NCI-H345 treated with DMSO at 0.1 percent for 48 hours (cell line): ENCODE results near the gene PRKCE.

Experiments
- DNase-seq: peaks from one replicate; lab custom pipeline; 2025; ENCODE audit not compliant: unreplicated experiment; lab: John Stamatoyannopoulos, UW

Gene PRKCE

GRCh38 chr2:45951025-45951727 is 299.7 kb downstream of the PRKCE start:
- no peak for DNase-seq

- DNase-seq, result no peak
Observed at GRCh38 chr2:45952591-45952990, 301.1 kb downstream of the PRKCE start.

DNA sequence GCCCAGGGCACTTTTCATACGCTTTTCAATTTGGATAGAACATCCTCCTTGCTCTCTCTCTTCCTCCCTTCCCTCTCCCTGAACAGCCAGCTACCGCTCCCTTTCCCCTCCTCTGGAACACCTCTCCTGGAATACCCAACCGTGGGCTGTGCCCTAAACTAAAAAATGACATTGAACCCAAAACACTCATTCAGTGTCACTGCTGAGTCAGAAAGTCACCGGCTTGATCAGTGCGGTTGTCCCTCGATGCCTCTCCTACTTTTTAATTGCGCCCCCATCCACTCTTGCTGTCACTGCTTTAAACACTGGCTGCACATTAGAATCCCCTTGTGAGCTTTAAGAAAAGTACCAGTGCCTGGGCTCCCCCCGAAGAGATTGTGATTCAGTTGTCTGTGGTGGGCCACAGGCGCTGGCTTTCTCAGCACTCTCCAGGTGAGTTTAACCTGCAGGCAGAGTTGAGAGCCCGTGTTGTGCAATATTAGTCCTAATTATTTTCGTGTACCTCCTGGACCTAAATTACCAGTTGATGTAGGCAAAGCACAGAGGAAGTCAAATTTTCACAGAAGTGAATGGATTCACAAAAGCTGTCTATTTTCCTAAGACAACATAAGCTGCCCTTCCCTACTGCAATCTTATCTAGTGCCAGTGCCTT is 302.0 kb downstream of the PRKCE start:
- DNase-seq, result no peak

- no peak for DNase-seq
Observed at GRCh38 chr2:45954233-45954850, 302.9 kb downstream of the PRKCE start.

GRCh38 chr2:45957533-45958227 is 306.2 kb downstream of the PRKCE start:
- no peak for DNase-seq

- DNase-seq, result no peak
Observed at GRCh38 chr2:45960057-45960863, 308.8 kb downstream of the PRKCE start.

DNA sequence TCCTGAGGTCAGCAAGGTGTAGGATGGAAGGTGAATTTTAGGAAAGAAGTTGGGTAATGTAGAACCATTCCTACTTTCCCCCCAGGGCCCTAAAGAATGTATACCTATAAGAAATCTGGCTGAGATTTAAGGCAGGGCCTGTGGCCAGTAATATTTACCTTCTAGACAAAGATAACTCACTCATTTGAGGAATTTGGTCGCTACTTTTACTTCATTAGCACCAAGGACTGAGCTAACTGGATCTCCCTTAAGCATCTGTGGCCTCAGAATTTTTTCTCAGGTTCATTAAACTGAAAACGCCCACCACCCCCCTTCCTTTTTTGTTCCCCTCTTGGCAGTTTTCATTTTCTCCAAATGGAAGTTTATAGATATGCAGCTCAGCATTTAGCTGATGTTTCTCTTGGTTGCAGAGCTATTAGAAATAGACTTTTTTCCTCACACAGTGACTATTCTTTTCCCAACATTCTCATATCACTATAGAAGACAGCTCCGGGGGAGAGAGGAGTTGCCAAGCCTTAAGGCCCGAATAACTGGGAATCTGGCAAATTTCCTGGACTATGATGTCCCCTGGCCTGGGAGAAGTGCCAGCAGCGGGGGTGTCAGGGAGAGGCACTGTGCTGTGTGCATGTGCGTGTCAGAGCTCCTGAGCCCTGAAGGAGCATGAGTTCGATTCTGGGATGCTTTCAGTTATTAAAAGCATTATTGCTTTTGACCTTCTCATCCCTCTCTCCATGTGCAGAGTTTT is 310.9 kb downstream of the PRKCE start:
- no peak for DNase-seq

DNA sequence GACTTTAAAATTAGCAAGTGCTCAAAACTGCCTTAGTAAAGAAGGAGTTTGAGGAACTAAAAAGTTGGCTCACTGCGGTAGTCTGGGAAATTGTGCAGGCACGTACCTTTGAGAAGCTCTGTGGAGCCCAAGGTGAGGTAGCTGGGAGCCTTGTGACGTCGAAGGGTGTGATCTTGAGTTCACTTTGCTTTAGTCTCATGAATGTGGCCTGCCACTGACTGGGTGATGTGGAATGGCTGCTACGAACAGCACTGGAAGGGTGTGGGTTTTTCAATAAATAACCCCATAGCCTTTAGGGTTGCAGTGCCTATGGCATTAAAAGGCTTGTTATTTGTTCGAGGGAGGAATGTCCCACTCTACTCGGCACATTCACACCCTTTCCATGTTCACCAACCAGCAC is 312.3 kb downstream of the PRKCE start:
- DNase-seq, result no peak

GRCh38 chr2:45964223-45964841 is 312.9 kb downstream of the PRKCE start:
- peak; percentile 71 for DNase-seq

DNA sequence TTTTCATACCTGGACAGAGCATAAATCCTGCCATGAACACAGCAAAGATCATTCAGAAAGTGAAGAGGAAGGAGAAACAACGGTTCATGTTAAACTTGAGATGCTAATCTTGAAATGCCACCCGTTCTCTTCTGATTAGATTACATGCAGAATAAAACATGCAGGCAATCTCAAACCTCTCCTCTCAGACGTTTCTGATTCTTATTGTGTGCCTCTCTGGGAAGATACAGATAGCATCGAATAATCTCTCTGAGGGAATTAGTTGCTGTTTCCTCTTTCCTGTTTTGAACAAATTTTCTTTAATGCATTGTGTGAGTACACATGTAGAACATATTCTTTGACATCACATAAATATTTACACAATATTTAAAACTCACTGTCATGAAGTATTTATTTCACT is 313.4 kb downstream of the PRKCE start:
- DNase-seq, result no peak

DNA sequence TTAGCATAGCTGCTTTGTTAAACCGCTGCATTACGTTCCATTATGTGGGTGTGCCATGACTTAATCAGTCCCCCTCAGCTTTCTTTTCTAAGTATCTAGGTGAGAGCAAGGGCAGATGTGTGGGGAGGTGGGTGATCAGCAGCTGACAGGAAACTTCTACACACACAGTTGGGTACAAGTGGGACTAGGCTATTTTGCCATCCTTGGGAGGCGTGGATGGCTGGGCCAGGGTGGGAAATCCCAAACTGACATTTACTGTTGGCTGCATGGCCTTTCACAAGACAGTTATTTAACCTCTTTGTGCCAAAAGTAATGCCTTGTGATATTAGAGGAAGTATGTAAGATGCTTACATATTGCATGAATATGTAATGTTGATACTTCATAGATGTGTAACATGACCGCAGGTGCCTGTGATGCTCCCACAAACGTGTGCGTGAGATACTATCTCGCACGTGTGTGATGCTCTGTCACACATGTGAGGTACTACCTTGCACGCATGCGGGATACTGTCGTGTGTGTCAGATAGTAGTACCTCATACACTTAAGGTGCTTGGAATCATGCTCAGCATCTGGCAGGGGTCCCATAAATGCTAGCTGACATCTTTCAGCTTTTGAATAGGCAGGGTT is 314.5 kb downstream of the PRKCE start:
- DNase-seq, result no peak

DNA sequence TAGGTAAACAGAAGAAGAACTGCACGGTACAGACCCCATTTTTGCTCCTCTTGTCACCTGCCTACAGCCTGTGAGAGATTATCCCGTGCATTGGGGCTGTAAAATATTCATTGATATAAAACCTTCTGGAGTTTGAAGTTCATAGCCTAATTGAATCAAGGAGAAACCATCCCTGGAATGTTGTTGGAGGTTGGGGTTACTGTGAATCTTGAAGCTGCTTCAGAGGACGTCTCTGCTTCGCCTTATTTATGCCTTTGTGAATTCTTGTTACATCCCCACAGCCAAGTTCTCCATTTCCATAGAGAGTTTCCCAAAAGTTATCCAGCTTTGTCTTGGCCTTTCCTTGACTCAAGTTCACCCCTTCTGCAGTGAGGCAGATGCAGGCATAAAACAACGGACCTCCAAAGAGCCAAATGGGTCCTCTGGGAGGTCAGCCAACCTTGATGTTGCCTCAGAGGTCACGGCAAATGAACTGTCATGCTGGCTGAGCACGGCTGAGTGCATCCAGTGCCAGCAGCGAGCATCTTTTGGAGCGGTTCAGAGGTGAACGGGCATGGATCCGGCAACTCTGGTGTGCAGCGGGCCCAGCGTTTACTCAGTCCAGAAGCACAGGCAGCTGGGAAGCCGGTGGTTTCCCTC is 317.6 kb downstream of the PRKCE start:
- no peak for DNase-seq

GRCh38 chr2:45973426-45973825 is 322.0 kb downstream of the PRKCE start:
- DNase-seq, result peak; percentile 28

GRCh38 chr2:45974056-45974455 is 322.6 kb downstream of the PRKCE start:
- DNase-seq, result no peak

- DNase-seq, result no peak
Observed at GRCh38 chr2:45974762-45975408, 323.4 kb downstream of the PRKCE start.

- no peak for DNase-seq
Observed at GRCh38 chr2:45975752-45976517, 324.5 kb downstream of the PRKCE start.

- DNase-seq, result no peak
Observed at GRCh38 chr2:45978302-45978859, 326.9 kb downstream of the PRKCE start.
